ENCODE results near the gene SNAPC1. TPM values are rescaled to one million over a fixed set of nuclear protein-coding genes. Genes with fewer than 3 reads are reported as not detected.

Gene SNAPC1
- total and polyA plus RNA-seq, 9 of the 15 experiments (the other 6 are each of a cell fraction or from before 2014, with no cell fraction given), result 3.7 to 9.0 (median 7.9) TPM

- TF ChIP-seq MYC (IDR thresholded peaks at IDR 0.05; ENCODE audit: low read depth, low read length), result peak; percentile 60
- TF ChIP-seq MYC (CRISPR knock-in tag; IDR thresholded peaks at IDR 0.05; ENCODE audit: borderline replicate concordance, low read depth), result no peak
- peak; percentile 28; the same call in 1 of the 2 replicates for TF ChIP-seq PML (IDR thresholded peaks at IDR 0.05; ENCODE audit: low read length)
- TF ChIP-seq SUPT5H (IDR thresholded peaks at IDR 0.05), result peak; percentile 63
- no peak for TF ChIP-seq GATA2 (CRISPR knock-in tag; IDR thresholded peaks at IDR 0.05)
- peak; percentile 65 for TF ChIP-seq MTA3 (IDR thresholded peaks at IDR 0.05; ENCODE audit: borderline replicate concordance)
- no peak for TF ChIP-seq SRSF9 (IDR thresholded peaks at IDR 0.05; ENCODE audit: borderline replicate concordance, low read depth, low read length)
- TF ChIP-seq ZNF431 (CRISPR knock-in tag; IDR thresholded peaks at IDR 0.05), result no peak
- no peak for TF ChIP-seq ELF2 (CRISPR knock-in tag; IDR thresholded peaks at IDR 0.05)
- peak; percentile 31; the same call in 1 of the 2 replicates for TF ChIP-seq POLR2AphosphoS5 (IDR thresholded peaks at IDR 0.05; ENCODE audit: control insufficient read depth, insufficient read depth, low read depth, low read length)
- no peak for TF ChIP-seq ZNF347 (CRISPR knock-in tag; IDR thresholded peaks at IDR 0.05; ENCODE audit: low read depth)
- 0 out of 2 replicates have a peak, but pooled peaks have one; percentile 42 for TF ChIP-seq CBX1 (IDR thresholded peaks at IDR 0.05; ENCODE audit: low read depth)
- TF ChIP-seq MCM5 (IDR thresholded peaks at IDR 0.05; ENCODE audit: low read depth), result no peak
- TF ChIP-seq NONO (IDR thresholded peaks at IDR 0.05; ENCODE audit: low read depth in 2 of 2, low read length in 1 of 2), result 0 out of 4 replicates have a peak, but pooled peaks of 1 of the 2 experiments have one; percentile 33
- no peak for TF ChIP-seq CHD4 (IDR thresholded peaks at IDR 0.05; ENCODE audit: insufficient read depth, insufficient replicate concordance, low read depth, low read length, poor library complexity, severe bottlenecking)
- no peak for TF ChIP-seq ZNF274 (IDR thresholded peaks at IDR 0.05; ENCODE audit: borderline replicate concordance, low read depth, low read length)
- TF ChIP-seq ZC3H4 (CRISPR knock-in tag; IDR thresholded peaks at IDR 0.05; ENCODE audit: borderline replicate concordance), result no peak
- no peak for TF ChIP-seq PTBP1 (IDR thresholded peaks at IDR 0.05; ENCODE audit: low read depth, low read length)
These were observed 11.3 kb upstream of the SNAPC1 start (continued) for GRCh38 chr14:61750708-61751474.

Data from K562 (cell line).